Activated CD8-positive, alpha-beta memory T cell treated with anti-CD3 and anti-CD28 coated beads, Interleukin-2, amount 10 ng/mL, durations not matched to agents 7 days and 5 days (primary cell): ENCODE results near the gene THBD. TPM values are rescaled to one million over a fixed set of nuclear protein-coding genes. Genes with fewer than 3 reads are reported as not detected.

Experiments used
- ATAC-seq: fragments of 150-1000 bp; cut with Tn5 transposase; one replicate; pipeline ENCODE4 v1.10.0; 2021; ENCODE audit warnings: moderate library complexity
- CTCF ChIA-PET: fragments of 350-600 bp; sonication (Branson Sonifier 250); formaldehyde crosslinking; loops from one replicate; lab custom pipeline; 2021; ENCODE audit warnings: antibody characterized with exemption; lab: Charles Lee
- DNase-seq: peaks from one replicate; pipeline ENCODE4 v3.0.0-alpha.2; 2020
- H3K27ac Mint-ChIP-seq: one replicate; pipeline ENCODE4 v1.8.0; 2021; ENCODE audit warnings: mild to moderate bottlenecking, mixed read lengths
- H3K27me3 Mint-ChIP-seq: one replicate; pipeline ENCODE4 v1.8.0; 2021; ENCODE audit warnings: mixed read lengths
- H3K36me3 Mint-ChIP-seq: one replicate; pipeline ENCODE4 v1.8.0; 2021; ENCODE audit warnings: mild to moderate bottlenecking, mixed read lengths
- H3K4me1 Mint-ChIP-seq: one replicate; pipeline ENCODE4 v1.8.0; 2021; ENCODE audit warnings: mixed read lengths
- H3K4me3 Mint-ChIP-seq: one replicate; pipeline ENCODE4 v1.8.0; 2021; ENCODE audit warnings: mild to moderate bottlenecking, moderate library complexity, mixed read lengths
- H3K9me3 Mint-ChIP-seq: one replicate; pipeline ENCODE4 v1.8.0; 2022; ENCODE audit warnings: low read depth, mixed read lengths
- total RNA-seq, 2 experiments: library from RNA; stranded (reverse); gene quantifications; one replicate each; pipeline ENCODE4 v1.2.3, GENCODE V29; 2021

THBD gene
- total RNA-seq, 2 experiments from 2014 or later: not detected

- H3K27ac Mint-ChIP-seq: no peak overlapping the region
- no peaks in the 10 kb centered on the region for H3K9me3 Mint-ChIP-seq
- H3K36me3 Mint-ChIP-seq: no peaks in the 10 kb centered on the region
- no peaks in the 10 kb centered on the region for H3K4me1 Mint-ChIP-seq
- H3K27me3 Mint-ChIP-seq: peaks cover 9% of the 10 kb centered on the region
- no peak for ATAC-seq
- DNase-seq: no peak
- no peak overlapping the region for H3K4me3 Mint-ChIP-seq
- CTCF ChIA-PET: no interaction called here
Measured at GRCh38 chr20:23063581-23063980, 14.1 kb upstream of the THBD start.

DNA sequence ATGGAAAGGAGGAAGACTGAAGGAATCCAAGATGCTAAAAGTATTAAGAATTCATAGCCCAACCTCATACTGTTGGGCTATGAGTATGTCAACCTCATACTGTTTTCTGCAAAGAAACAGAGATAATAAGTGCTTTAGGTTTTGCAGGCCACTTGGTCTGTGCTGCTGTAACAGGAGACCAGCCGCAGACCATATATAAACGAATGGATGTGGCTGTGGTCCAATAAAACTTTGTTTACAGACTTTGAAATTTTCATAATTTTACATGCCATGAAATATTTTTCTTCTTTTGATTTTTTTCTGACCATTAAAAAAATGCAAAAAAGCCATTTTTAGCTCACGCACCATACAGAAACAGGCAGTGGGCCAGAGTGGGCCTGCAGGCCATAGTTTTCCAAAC, 13.7 kb upstream of the THBD start:
- Mint-ChIP-seq H3K4me3 (no peak overlapping the region), H3K4me1 (no peaks in the 10 kb centered on the region), H3K27me3 (peaks cover 9% of the 10 kb centered on the region), H3K9me3 (no peaks in the 10 kb centered on the region), H3K27ac (no peak overlapping the region), H3K36me3 (no peaks in the 10 kb centered on the region)
- DNase-seq (no peak), ATAC-seq (no peak)
- CTCF ChIA-PET: no interaction called here

- DNase-seq (no peak), ATAC-seq (no peak)
- no peaks in the 10 kb centered on the region for H3K9me3 Mint-ChIP-seq
- peaks cover 10% of the 10 kb centered on the region for H3K27me3 Mint-ChIP-seq
- no peaks in the 10 kb centered on the region for H3K4me1 Mint-ChIP-seq
- no peak overlapping the region for H3K27ac Mint-ChIP-seq
- no peak overlapping the region for H3K4me3 Mint-ChIP-seq
- H3K36me3 Mint-ChIP-seq: no peaks in the 10 kb centered on the region
- CTCF ChIA-PET: no interaction called here
Measured at GRCh38 chr20:23062632-23063031, 13.2 kb upstream of the THBD start.

GRCh38 chr20:23061734-23062561, 12.5 kb upstream of the THBD start:
- DNase-seq: no peak
- CTCF ChIA-PET: no interaction called here
- Mint-ChIP-seq H3K9me3 (no peaks in the 10 kb centered on the region), H3K4me3 (no peak overlapping the region), H3K27ac (no peak overlapping the region), H3K27me3 (peaks cover 11% of the 10 kb centered on the region), H3K36me3 (no peaks in the 10 kb centered on the region), H3K4me1 (no peaks in the 10 kb centered on the region)
- no peak for ATAC-seq

DNA sequence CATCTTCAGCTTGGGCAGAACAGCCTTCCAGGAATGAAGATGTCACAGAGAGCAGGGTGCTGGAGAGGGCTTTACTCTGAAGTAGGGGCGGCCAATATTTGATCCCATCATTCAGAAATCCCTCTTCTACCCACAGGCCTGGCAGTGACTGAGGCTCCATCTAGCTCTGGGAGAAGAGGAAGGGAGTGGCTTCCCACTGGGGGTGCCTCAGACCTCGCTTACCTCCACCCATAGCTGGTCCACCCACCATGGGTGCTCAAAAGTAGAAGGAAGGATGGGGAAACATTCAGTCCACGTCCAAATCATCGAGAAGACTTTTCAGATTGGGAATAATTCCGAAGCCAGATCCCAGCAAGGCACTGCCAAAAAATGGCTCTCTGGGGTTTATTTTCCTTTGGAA, 11.8 kb upstream of the THBD start:
- H3K36me3 Mint-ChIP-seq: no peaks in the 10 kb centered on the region
- H3K9me3 Mint-ChIP-seq: peaks cover 2% of the 10 kb centered on the region
- H3K27me3 Mint-ChIP-seq: peaks cover 10% of the 10 kb centered on the region
- ATAC-seq (no peak), DNase-seq (no peak)
- no peak overlapping the region for H3K4me3 Mint-ChIP-seq
- no peaks in the 10 kb centered on the region for H3K4me1 Mint-ChIP-seq
- no peak overlapping the region for H3K27ac Mint-ChIP-seq
- CTCF ChIA-PET: no interaction called here

GRCh38 chr20:23060629-23061028, 11.2 kb upstream of the THBD start:
- Mint-ChIP-seq H3K4me3 (no peak overlapping the region), H3K9me3 (peaks cover 2% of the 10 kb centered on the region)
- CTCF ChIA-PET: no interaction called here

DNA sequence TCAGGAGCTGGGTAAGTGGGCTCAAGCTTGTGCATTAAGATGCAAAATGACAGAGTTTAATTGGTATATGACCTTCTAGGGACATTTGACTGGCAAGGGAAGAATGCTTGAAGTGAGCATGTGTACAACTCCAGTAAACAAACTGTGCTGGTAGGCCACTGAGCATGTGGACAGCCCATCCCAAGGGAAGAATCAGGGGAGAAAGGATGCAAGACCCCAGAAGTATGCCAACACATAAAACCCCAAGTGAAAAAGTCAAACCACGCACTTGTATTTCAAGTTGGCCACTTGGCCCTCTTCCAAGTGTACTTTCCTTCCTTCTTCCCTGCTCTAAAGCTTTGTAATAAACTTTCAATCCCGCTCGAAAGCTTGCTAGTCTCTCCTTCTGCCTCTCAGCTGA, 10.4 kb upstream of the THBD start:
- no peak overlapping the region for H3K27ac Mint-ChIP-seq
- no peaks in the 10 kb centered on the region for H3K4me1 Mint-ChIP-seq
- DNase-seq (no peak), ATAC-seq (no peak)
- peaks cover 2% of the 10 kb centered on the region for H3K9me3 Mint-ChIP-seq
- no peak overlapping the region for H3K4me3 Mint-ChIP-seq
- H3K27me3 Mint-ChIP-seq: peaks cover 18% of the 10 kb centered on the region
- no peaks in the 10 kb centered on the region for H3K36me3 Mint-ChIP-seq
- CTCF ChIA-PET: no interaction called here

More at GRCh38 chr20:23060629-23061028, 11.2 kb upstream of the THBD start:
- ATAC-seq (no peak), DNase-seq (no peak)
- Mint-ChIP-seq H3K27me3 (peaks cover 15% of the 10 kb centered on the region), H3K4me1 (no peaks in the 10 kb centered on the region), H3K36me3 (no peaks in the 10 kb centered on the region), H3K27ac (no peak overlapping the region)

GRCh38 chr20:23059001-23059400, 9.5 kb upstream of the THBD start:
- no peak overlapping the region for H3K27ac Mint-ChIP-seq
- peaks cover 18% of the 10 kb centered on the region for H3K27me3 Mint-ChIP-seq
- H3K36me3 Mint-ChIP-seq: no peaks in the 10 kb centered on the region
- H3K4me1 Mint-ChIP-seq: no peaks in the 10 kb centered on the region
- no peak for ATAC-seq
- no peak for DNase-seq
- CTCF ChIA-PET: no interaction called here
- H3K4me3 Mint-ChIP-seq: no peak overlapping the region
- peaks cover 2% of the 10 kb centered on the region for H3K9me3 Mint-ChIP-seq

- CTCF ChIA-PET: no interaction called here
- H3K4me1 Mint-ChIP-seq: no peaks in the 10 kb centered on the region
- peaks cover 2% of the 10 kb centered on the region for H3K9me3 Mint-ChIP-seq
Measured at GRCh38 chr20:23058240-23058639, 8.8 kb upstream of the THBD start.

GRCh38 chr20:23052904-23053303, 3.4 kb upstream of the THBD start:
- H3K4me1 Mint-ChIP-seq: peaks cover 10% of the 10 kb centered on the region
- CTCF ChIA-PET: interaction anchor here (1.0 kb wide), 1 partner anchor 193 kb away, joined by 3 read pairs; no protein-coding TSS in a partner anchor
- DNase-seq (no peak), ATAC-seq (no peak)
- no peaks in the 10 kb centered on the region for H3K36me3 Mint-ChIP-seq
- no peak overlapping the region for H3K4me3 Mint-ChIP-seq
- peaks cover 2% of the 10 kb centered on the region for H3K9me3 Mint-ChIP-seq
- H3K27ac Mint-ChIP-seq: no peak overlapping the region
- H3K27me3 Mint-ChIP-seq: peaks cover 58% of the 10 kb centered on the region

More at GRCh38 chr20:23058240-23058639, 8.8 kb upstream of the THBD start:
- H3K27ac Mint-ChIP-seq: no peak overlapping the region
- H3K36me3 Mint-ChIP-seq: no peaks in the 10 kb centered on the region
- no peak for DNase-seq
- ATAC-seq: no peak
- peaks cover 21% of the 10 kb centered on the region for H3K27me3 Mint-ChIP-seq
- no peak overlapping the region for H3K4me3 Mint-ChIP-seq

DNA sequence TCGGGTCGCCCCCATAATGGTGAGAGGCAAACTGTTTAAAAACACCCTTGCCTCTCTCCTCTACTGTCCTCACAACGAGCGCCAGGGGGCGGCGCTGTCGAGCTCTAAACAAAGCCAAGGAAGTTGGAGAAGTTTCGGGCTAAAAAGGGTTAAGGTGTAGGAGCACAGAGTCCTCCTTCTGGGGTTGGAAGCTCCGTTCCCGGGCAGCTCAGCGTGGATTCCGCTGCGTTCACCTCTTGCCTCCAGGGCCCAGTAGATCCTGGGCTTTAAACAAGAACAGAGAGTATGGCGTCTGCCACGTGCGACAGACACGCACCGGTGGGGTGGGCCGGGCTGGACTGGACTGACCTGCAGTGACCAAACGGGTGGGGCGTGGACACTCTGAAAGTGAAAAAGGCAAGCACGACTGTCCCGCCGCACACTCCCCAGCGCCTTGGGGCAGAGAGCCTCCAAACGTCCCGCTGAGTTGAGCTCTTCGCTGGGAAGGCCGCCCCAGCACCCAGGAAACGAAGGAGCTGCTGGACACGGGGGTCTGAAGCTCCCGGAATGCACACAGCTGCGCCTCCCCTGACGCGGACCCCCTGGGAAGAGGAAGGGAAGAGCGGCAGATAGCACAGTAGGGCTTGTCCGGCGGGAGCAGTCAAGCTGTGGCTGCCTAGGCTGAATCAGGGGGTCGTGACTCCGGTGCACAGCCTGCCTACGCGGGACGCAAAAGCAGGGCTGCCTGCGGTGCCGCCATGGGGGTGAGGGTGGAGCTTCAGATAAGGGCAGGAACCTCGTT, 1.6 kb upstream of the THBD start:
- H3K4me3 Mint-ChIP-seq: no peak overlapping the region
- H3K4me1 Mint-ChIP-seq: peaks cover 10% of the 10 kb centered on the region
- peaks cover 64% of the 10 kb centered on the region for H3K27me3 Mint-ChIP-seq
- CTCF ChIA-PET: interaction anchor here (0.7 to 2.3 kb wide), 9 partner anchors 8 to 298 kb away, joined by 3 to 8 read pairs (median 4); partner anchors contain the start of gene CD93
- peak; percentile 59 for DNase-seq
- H3K9me3 Mint-ChIP-seq: no peaks in the 10 kb centered on the region
- peak; percentile 30 for ATAC-seq
- H3K36me3 Mint-ChIP-seq: peaks cover 2% of the 10 kb centered on the region
- no peak overlapping the region for H3K27ac Mint-ChIP-seq

- Mint-ChIP-seq H3K4me1 (peaks cover 10% of the 10 kb centered on the region), H3K27ac (no peak overlapping the region), H3K36me3 (peaks cover 2% of the 10 kb centered on the region), H3K27me3 (peaks cover 63% of the 10 kb centered on the region), H3K9me3 (no peaks in the 10 kb centered on the region), H3K4me3 (no peak overlapping the region)
- DNase-seq (no peak), ATAC-seq (no peak)
- CTCF ChIA-PET: interaction anchor here (0.7 to 2.3 kb wide), 8 partner anchors 15 to 299 kb away, joined by 3 to 8 read pairs (median 4); partner anchors contain the start of gene CD93
Measured at GRCh38 chr20:23050076-23050838, 785 bp upstream of the THBD start.
